Stimulated activated naive CD8-positive, alpha-beta T cell treated with anti-CD3 and anti-CD28 coated beads, Interleukin-15, amount 100 ng/mL, for 72 hours (primary cell): Measurements from ENCODE around the gene CCNJ.
A peak's percentile ranks its signal among the peaks of the same experiment; 100 is the strongest.

Experiments
- ATAC-seq: fragments of 150-1000 bp; cut with Tn5 transposase; 2 replicates; pipeline ENCODE4 v1.10.0; 2021; ENCODE audit warnings: mild to moderate bottlenecking, moderate library complexity
- DNase-seq, 2 donors: peaks; one replicate each; pipeline ENCODE4 v3.0.0; 2021 to 2022
- H3K27ac Mint-ChIP-seq, 2 donors: one replicate each; pipeline ENCODE4 v1.8.0; 2022; ENCODE audit warnings: mild to moderate bottlenecking in 2 of 2, mixed read lengths in 2 of 2, moderate library complexity in 2 of 2
- H3K27me3 Mint-ChIP-seq: one replicate; pipeline ENCODE4 v1.8.0; 2022; ENCODE audit warnings: mixed read lengths
- H3K4me1 Mint-ChIP-seq: one replicate; pipeline ENCODE4 v1.8.0; 2022; ENCODE audit warnings: mild to moderate bottlenecking, mixed read lengths
- H3K4me3 Mint-ChIP-seq, 2 donors: one replicate each; pipeline ENCODE4 v1.8.0; 2022; ENCODE audit warnings: mild to moderate bottlenecking in 2 of 2, mixed read lengths in 2 of 2, moderate library complexity in 1 of 2
- H3K9me3 Mint-ChIP-seq, 2 donors: one replicate each; pipeline ENCODE4 v1.8.0; 2022; ENCODE audit warnings: mixed read lengths in 2 of 2

Gene CCNJ

DNA sequence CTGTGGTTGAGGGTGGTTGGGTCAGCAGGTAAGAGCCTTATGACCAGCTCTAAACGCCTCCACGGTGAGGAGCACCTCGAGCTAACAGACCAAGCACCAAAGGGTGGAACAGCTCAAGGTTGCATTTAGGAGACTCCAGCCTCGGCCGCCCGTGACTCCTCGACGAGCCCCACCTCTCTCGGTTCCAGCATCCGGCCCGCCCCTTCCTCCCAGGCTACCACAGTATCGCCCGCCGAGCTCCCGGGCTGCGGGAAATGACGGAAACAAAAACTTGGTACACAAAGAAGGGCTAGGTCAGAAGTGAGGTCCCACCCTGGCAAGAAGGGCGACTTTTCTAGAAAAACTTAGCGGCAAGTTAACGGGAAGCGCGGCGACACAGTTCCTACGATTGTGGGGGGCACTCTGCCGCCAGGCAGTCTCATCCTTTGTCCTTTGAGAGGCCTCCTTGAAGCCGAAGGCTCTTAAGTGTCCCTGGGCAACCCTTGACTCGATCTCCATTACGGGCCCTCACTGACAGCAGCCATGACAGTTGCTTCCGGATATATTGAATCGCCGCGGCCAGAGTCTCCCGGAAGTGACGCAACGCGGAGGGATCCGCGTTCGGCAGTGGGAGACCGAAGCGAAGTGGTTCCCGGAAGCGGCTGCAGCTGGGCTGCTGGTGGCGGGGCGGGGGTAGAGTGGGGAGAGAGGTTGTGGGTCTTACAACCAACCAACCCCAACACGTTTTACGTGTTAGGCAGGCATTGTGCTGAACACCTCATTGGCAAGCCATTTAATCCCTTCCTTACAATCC lies 46.5 kb downstream of the CCNJ start:
- peaks cover 0 to 4% of the 10 kb centered on the region in 2 donors for H3K9me3 Mint-ChIP-seq
- H3K27me3 Mint-ChIP-seq = peaks cover 27% of the 10 kb centered on the region
- H3K27ac Mint-ChIP-seq = peak overlapping the region; percentile 97 to 99
- peak; percentile 95 for ATAC-seq
- DNase-seq = peak; percentile 92 to 97
- H3K4me3 Mint-ChIP-seq = peak overlapping the region; percentile 81 to 91
- peaks cover 5% of the 10 kb centered on the region for H3K4me1 Mint-ChIP-seq

DNA sequence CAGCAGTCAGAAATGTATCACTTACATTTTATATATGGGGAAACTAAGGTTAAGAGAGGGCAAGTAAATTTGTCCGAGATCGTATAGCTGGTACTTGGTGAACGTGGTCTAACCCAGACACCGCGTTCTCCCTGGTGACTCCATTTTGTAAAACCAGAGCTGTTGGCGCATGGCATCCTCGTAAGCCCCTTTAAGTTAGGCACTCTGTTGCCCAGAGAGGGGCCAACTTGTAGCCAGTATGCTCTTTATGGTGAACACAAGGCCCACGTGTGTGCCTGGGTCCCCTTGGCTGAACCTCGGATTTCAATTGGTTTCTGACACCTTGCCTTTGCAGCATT lies 47.0 kb downstream of the CCNJ start:
- no peak for ATAC-seq
- no peak for DNase-seq
- Mint-ChIP-seq H3K27me3 (peaks cover 33% of the 10 kb centered on the region), H3K27ac (peak overlapping the region; percentile 97 to 99), H3K9me3 (peaks cover 0 to 4% of the 10 kb centered on the region in 2 donors), H3K4me3 (peak overlapping the region; percentile 81 to 91), H3K4me1 (peaks cover 5% of the 10 kb centered on the region)

DNA sequence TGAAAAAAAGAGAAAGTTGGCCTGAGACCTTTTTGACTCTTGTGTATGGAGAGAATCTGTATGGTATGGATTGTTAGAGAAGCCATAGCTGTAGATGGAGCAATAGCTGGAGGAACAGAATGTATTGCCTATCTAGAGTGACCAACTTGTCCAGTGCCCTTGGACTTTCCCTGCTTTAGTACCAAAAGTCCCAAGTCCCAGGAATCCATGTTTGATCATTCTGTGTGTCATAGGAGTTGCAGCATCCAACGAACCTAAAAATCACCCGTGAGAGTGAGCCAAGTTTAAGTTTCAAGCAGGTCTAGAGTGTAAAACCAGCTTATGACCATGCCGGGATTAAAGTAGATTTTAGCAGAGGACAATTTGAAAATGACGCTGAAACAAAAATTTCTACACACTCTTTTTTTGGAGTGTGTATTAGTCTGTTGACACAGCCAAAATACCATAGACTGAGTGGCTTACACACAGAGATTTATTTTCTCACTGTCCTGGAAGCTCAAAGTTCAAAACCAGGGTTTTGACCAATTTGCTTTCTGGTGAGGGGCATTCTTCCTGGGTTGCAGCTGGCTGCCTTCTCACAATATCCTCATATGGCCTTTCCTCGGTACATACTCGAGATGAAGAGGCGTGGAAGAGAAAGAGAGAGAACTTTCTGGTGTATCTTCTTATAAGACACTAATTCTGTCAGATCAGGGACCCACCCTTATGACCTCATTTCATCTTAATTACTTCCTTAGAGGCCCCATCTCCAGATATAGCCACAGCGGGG lies 49.8 kb downstream of the CCNJ start:
- Mint-ChIP-seq H3K9me3 (peaks cover 0 to 4% of the 10 kb centered on the region in 2 donors), H3K27me3 (peaks cover 58% of the 10 kb centered on the region), H3K4me3 (no peak overlapping the region), H3K27ac (peak overlapping the region in 1 of 2 donors; percentile 31), H3K4me1 (peaks cover 5% of the 10 kb centered on the region)
- ATAC-seq = no peak
- DNase-seq = no peak

DNA sequence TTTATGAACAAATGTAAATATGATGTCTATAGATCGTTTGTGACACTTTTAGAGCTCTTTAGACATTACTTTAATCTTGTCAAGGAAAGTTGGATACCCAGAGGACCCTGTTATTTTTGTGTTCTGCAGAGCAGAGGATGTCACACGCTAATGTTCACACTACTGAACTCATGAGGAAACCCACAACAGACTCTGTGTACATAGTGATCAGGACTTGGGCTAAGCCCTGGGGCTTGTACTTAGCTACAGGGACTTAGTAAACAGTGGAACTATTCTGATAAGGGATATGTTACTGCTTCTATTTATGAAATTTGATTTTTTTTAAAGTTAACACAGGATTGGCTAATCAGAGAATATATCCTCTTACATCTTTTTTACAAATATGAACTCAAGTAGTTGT lies 50.6 kb downstream of the CCNJ start:
- Mint-ChIP-seq H3K27me3 (peaks cover 58% of the 10 kb centered on the region), H3K9me3 (peaks cover 0 to 4% of the 10 kb centered on the region in 2 donors), H3K4me1 (peaks cover 5% of the 10 kb centered on the region), H3K4me3 (no peak overlapping the region), H3K27ac (no peak overlapping the region)
- DNase-seq (no peak), ATAC-seq (no peak)

DNA sequence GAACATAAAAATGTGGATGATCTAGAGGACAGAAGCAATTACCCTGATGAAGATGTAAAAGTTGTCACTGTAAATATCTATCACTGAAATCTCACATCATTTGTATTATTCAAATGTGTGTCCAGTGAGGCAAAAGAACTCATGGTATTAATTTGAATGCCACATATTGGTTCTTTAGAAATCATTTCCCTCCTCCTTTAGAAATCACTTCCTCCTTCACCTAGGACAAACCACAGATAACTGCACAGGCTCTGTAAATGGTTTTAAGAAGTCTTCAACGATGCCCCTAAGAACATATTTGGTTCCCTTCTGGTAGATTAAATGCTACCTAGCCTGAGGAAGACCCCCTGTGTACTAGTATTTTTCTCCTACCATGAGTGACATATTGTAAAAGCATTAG lies 53.6 kb downstream of the CCNJ start:
- Mint-ChIP-seq H3K9me3 (peaks cover 0 to 3% of the 10 kb centered on the region in 2 donors), H3K27me3 (peaks cover 81% of the 10 kb centered on the region), H3K4me3 (no peak overlapping the region), H3K27ac (no peak overlapping the region), H3K4me1 (no peaks in the 10 kb centered on the region)
- DNase-seq = no peak
- no peak for ATAC-seq

DNA sequence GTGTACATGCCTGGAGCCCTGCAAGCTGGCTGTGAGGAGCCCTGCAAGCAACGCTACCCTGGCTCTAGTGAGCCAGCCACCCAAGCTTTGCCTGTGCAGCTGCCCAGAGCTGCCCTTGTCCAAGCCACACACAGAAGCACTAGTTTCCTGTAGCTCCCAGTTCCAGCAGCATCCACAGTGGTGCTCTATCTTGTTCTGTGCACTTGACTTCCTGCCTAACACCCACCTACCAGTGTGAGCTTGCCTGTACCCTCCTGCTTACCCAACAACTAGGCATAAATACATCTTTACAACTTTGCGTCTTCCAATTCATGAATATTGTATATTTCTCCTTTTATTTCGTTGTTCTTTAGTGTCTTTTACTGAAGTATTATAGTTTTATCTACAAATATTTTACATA lies 54.5 kb downstream of the CCNJ start:
- ATAC-seq (no peak), DNase-seq (no peak)
- Mint-ChIP-seq H3K4me3 (no peak overlapping the region), H3K27me3 (peaks cover 72% of the 10 kb centered on the region), H3K27ac (no peak overlapping the region), H3K9me3 (no peaks in the 10 kb centered on the region), H3K4me1 (no peaks in the 10 kb centered on the region)

DNA sequence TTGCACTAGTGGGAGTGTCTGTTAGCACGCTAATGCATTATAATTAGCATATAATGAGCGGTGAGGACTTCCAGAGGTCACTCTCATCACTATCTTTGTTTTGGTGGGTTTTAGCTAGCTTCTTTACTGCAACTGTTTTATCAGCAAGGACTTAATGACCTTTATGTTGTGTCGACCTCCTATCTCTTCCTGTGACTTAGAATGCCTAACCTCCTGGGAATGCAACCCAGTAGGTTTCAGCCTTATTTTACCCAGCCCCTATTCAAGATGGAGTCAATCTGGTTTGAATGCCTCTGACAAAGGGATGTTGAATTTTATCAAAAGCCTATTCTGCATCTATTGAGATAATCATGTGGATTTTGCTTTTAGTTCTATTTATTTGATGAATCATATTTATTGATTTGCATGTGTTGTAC lies 64.2 kb downstream of the CCNJ start:
- Mint-ChIP-seq H3K27me3 (peaks cover 75% of the 10 kb centered on the region), H3K27ac (no peak overlapping the region), H3K4me1 (no peaks in the 10 kb centered on the region), H3K4me3 (no peak overlapping the region), H3K9me3 (peaks cover 7 to 15% of the 10 kb centered on the region in 2 donors)
- ATAC-seq = no peak
- no peak for DNase-seq
